Mononuclear cell (primary cell): ENCODE data around the gene SLA2. TPM values are rescaled to one million over a fixed set of nuclear protein-coding genes. Genes with fewer than 3 reads are reported as not detected.

Source experiments
- H3K27me3 ChIP-seq: 2 replicates; pipeline ENCODE4 v1.6.0; 2011; ENCODE audit warnings: low read length, control low read depth; ENCODE audit not compliant: insufficient read depth
- H3K4me1 ChIP-seq: 2 replicates; pipeline ENCODE4 v1.5.1; 2011; ENCODE audit warnings: mild to moderate bottlenecking, low read length, control low read depth; ENCODE audit not compliant: insufficient read depth
- H3K4me3 ChIP-seq: 2 replicates; pipeline ENCODE4 v1.5.1; 2011; ENCODE audit warnings: mild to moderate bottlenecking, low read length, moderate library complexity
- H3K9me3 ChIP-seq: 2 replicates; pipeline ENCODE4 v1.5.1; 2011; ENCODE audit warnings: low read depth, mild to moderate bottlenecking, control low read depth, low read length
- total RNA-seq: library from RNA; depleted of rRNA; stranded (reverse); fragments of >200 nt; gene quantifications from one replicate; pipeline ENCODE4 v1.2.3, GENCODE V29; 2012

The SLA2 gene
- total RNA-seq, 1 donor: 25.3 TPM

DNA sequence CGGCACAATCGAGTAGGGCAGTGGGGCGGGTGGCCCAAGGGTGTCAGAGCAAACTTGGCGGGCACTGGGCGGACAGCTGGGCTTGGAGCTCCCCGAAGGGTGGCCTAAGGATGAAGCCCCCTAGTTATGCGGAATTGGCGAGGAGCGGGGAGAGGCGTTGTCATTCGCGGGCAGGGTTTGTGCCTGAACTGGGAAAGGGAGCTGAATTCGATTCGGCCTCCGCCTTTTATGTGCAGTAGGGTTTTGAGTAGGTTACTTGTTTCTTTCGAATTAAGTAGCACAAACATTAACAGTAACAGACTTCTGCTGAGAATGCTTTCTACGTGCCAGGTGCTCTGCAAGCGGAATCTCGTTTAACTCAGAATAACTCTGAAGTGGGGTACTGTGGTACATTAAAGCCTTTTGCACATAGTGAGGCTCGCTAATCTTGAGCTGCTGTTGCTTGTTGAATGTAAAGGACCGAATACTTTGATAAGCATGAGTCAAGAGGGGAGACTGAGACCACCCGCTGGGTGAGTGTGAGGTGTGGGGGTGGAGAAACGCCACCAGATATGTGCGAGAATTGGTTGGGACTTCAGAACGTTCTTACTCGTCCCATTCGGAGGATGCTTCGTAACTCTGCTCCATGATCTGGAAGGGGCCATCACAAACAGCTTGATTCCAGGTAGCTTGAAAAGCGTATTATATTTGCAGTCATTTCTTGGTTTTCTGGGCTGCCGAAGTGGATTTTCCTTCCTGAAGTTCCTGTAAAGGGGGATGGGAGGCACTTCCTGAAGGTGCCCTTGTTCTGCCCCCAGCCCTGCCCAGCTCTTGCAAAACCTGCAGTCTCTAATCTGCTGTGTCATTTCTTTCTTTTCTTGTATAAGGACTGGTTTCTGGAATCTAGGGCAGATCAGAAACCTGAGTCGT lies 39.6 kb downstream of the SLA2 start:
- Histone ChIP-seq H3K4me3 (peak overlapping the region; percentile 98), H3K9me3 (no peaks in the 10 kb centered on the region), H3K4me1 (peaks cover 35% of the 10 kb centered on the region), H3K27me3 (no peaks in the 10 kb centered on the region)

GRCh38 chr20:36605399-36606157 lies 40.4 kb downstream of the SLA2 start, which contains the start of gene RAB5IF:
RAB5IF (plus strand) TSS chr20:36605779; CDS start chr20:36605952, 173 bp downstream.
- Histone ChIP-seq H3K9me3 (no peaks in the 10 kb centered on the region), H3K4me1 (peaks cover 43% of the 10 kb centered on the region), H3K27me3 (no peaks in the 10 kb centered on the region), H3K4me3 (peak within 1 kb of the TSS; percentile 98)

DNA sequence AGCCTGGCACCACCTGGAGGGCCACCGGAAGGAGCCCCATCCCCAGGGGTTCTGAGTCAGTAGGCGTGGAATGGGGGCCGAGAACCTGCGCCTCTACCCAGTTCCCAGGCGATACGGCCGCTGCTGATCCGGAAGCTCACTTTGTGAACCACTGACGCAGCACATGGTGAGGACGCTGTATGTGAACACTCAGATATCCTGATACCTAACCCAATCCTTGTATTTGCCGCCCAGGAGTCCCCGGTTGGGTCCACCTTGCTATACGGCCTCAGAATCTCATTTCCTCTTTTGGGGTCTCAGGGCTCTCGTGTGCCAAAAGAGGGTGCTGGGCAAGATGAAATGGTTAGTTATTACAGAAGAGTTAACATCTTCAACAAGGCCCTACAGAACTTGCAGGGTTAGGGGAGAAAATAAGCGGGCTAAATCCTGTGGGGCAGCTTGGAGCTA lies 41.0 kb downstream of the SLA2 start:
- Histone ChIP-seq H3K4me3 (peak overlapping the region; percentile 98), H3K27me3 (no peaks in the 10 kb centered on the region), H3K4me1 (peaks cover 49% of the 10 kb centered on the region), H3K9me3 (no peaks in the 10 kb centered on the region)

DNA sequence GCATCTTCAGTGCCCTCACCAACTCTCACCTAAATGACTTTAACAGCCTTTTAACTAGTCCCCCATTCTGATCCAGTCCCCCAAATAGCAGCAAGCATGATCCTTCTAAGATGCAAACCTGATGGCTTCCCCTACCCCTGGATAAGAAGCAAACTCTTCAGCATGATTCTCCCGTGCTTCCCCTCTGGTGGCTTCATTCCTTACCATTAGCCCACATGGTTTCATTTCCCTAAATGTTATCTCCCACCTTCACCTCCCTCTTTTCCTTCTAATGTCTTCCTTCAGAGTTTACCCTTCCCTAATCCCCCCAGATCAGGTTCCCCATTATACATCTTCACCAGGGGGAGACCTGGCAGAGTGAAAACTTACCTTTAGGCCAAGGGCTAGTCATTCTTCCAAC lies 44.5 kb downstream of the SLA2 start:
- no peak overlapping the region for H3K4me3 ChIP-seq
- H3K9me3 ChIP-seq: no peaks in the 10 kb centered on the region
- H3K4me1 ChIP-seq: peaks cover 46% of the 10 kb centered on the region
- H3K27me3 ChIP-seq: no peaks in the 10 kb centered on the region

GRCh38 chr20:36599912-36600345 lies 46.1 kb downstream of the SLA2 start:
- H3K27me3 ChIP-seq: no peaks in the 10 kb centered on the region
- peaks cover 53% of the 10 kb centered on the region for H3K4me1 ChIP-seq
- no peaks in the 10 kb centered on the region for H3K9me3 ChIP-seq
- no peak overlapping the region for H3K4me3 ChIP-seq

DNA sequence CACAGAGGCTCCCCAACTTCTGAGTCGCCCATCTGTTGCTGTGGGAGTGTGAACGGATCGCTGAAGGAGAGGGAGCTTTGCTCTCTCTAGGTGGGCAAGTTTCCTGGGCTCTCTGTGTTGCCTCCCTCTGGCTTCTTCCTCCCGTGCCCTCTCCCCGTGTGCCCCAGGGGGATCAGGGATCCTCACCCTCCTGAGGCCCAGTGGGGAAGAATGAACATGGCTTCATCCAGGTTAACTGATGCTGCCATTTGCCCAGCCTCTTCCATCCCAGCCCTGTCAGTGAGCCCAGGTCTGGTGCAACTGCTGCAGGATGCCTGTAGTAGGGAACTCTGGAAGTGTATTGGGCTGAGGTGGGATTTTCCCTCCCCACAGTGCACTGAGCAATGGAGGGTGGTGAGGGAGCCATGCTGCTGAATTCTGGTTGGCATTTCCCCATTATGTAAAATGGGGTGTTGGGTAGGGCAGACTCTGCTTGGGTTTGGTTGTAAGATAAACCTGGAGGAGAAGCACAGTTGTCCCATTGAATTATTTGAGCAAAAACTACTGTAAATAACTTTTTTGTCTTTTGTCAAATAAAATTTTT lies 52.6 kb downstream of the SLA2 start:
- peaks cover 49% of the 10 kb centered on the region for H3K4me1 ChIP-seq

DNA sequence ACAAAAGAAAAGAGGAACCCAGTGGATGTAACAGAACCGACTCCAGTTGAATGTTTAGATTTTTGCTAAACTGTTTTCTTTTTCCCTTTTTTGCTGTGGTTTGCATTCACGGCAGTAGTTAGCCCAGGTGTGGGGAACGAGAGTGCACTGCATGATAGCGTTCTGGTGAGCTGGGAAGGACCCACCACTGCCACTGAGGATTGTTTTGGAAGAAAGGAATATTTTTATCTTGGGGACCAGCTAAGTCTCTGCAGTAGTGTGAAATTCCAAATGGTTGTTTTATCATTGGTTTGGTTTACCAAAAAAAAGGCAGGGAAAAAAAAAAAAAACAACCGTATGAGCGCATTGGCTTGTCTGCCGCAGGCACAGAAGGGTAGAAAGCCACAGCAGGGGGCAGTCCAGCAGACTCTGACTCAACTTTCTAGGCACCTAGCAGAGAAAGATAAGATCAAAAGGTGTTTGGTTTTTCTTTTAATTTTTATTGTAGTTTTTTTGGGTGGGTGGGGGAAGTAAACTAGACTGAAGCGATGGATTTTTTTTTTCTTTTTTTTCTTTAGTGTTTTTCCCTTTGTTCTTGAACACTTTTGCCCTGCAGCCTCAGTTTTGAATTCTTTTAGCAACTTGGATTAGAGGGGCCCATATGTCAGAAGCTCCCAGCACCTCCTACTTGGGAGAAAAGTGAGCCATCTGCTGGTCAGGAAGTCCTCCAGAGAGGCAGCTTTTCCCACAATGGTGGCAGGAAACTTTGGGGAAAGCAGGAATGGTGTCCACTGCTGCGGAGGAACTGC lies 53.9 kb downstream of the SLA2 start:
- Histone ChIP-seq H3K9me3 (no peaks in the 10 kb centered on the region), H3K4me1 (peaks cover 62% of the 10 kb centered on the region), H3K4me3 (no peak overlapping the region), H3K27me3 (no peaks in the 10 kb centered on the region)

More for the DNA sequence above, 52.6 kb downstream of the SLA2 start:
- Histone ChIP-seq H3K9me3 (no peaks in the 10 kb centered on the region), H3K27me3 (no peaks in the 10 kb centered on the region), H3K4me3 (no peak overlapping the region)

- Histone ChIP-seq H3K4me3 (no peak overlapping the region), H3K4me1 (peaks cover 59% of the 10 kb centered on the region), H3K27me3 (no peaks in the 10 kb centered on the region), H3K9me3 (no peaks in the 10 kb centered on the region)
Observed at GRCh38 chr20:36591281-36591680, 54.7 kb downstream of the SLA2 start.

DNA sequence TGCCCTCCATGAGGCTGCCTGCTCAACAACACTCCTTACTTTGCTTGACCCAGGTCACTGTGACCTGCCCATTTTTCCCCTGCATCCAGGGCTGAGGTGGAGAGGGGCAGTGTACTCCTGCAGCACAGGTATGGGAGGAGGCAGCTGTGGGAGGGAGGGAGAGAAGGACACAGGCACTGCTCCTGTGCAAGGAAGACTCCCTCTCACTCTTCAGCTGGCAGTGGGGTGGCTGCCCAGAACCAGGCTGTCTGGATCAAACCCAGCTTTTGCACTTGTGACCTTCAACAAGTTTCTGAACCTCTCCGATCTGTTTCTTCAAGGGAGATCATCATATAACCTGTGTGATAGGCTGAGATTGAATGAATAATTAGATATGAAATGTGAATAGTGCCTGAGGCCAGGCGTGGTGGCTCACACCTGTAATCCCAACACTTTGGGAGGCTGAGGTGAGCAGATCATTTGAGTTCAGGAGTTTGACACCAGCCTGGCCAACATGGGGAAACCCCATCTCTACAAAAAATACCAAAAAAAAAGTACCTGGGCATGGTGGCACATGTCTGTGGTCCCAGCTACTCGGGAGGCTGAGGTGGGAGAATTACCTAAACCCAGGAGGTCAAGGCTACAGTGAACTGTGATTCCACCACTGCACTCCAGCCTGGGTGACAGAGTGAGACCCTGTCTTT lies 58.5 kb downstream of the SLA2 start:
- Histone ChIP-seq H3K9me3 (no peaks in the 10 kb centered on the region), H3K4me3 (no peak overlapping the region), H3K4me1 (peaks cover 25% of the 10 kb centered on the region), H3K27me3 (no peaks in the 10 kb centered on the region)

DNA sequence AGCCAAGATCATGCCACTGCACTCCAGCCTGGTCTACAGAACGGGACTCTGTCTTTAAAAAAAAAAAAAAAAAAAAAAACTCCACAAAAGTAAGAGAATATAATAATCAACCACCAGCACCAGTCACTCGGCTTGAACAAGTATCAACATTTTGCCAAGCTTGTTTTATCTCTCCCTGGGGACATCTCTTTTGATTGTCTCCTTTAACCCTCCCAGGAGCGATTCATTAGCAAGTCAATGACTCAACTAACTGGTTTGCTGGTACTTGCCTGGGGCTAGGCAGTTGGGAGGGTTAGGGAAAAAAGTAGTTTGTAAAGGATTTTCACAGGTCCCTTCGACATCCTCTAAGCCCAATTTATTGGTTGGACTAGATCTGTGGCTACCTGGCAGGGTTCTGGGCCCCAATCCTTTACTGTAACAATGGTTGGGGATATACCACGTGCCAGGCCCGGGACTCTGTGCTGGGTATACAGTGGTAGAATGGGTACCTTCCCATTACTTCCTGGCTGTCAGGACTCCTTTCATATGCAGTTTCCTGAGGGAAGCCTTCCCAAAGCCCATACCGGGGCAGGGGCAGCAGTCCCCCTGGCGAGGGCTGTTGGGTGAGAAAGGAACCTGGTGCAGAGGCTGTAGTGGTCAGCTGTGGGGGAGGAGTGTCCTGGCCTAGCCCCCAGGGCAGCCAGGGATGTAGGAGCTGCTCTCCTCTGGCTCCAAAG lies 60.4 kb downstream of the SLA2 start:
- H3K4me3 ChIP-seq: no peak overlapping the region
- H3K27me3 ChIP-seq: no peaks in the 10 kb centered on the region
- no peaks in the 10 kb centered on the region for H3K9me3 ChIP-seq
- H3K4me1 ChIP-seq: peaks cover 21% of the 10 kb centered on the region

GRCh38 chr20:36584018-36584481 lies 61.9 kb downstream of the SLA2 start:
- no peaks in the 10 kb centered on the region for H3K27me3 ChIP-seq

GRCh38 chr20:36582821-36583220 lies 63.2 kb downstream of the SLA2 start:
- H3K9me3 ChIP-seq: no peaks in the 10 kb centered on the region
- no peaks in the 10 kb centered on the region for H3K27me3 ChIP-seq
- H3K4me3 ChIP-seq: no peak overlapping the region
- peaks cover 9% of the 10 kb centered on the region for H3K4me1 ChIP-seq

More at GRCh38 chr20:36584018-36584481, 61.9 kb downstream of the SLA2 start:
- H3K9me3 ChIP-seq: no peaks in the 10 kb centered on the region
- peaks cover 21% of the 10 kb centered on the region for H3K4me1 ChIP-seq
- H3K4me3 ChIP-seq: no peak overlapping the region

GRCh38 chr20:36582322-36582721 lies 63.7 kb downstream of the SLA2 start:
- H3K27me3 ChIP-seq: no peaks in the 10 kb centered on the region
- H3K4me3 ChIP-seq: no peak overlapping the region
- H3K4me1 ChIP-seq: peaks cover 4% of the 10 kb centered on the region
- H3K9me3 ChIP-seq: no peaks in the 10 kb centered on the region
